HG02852 (cell line): ENCODE measurements around the gene PLD1.

Source experiments
- ATAC-seq: cut with Tn5 transposase; IDR thresholded peaks from one replicate; pipeline ENCODE4 v1.9.1; 2021; ENCODE audit warnings: mild to moderate bottlenecking, moderate library complexity; ENCODE audit not compliant: unreplicated experiment

PLD1 gene

GRCh38 chr3:171776839-171777583 is 33.3 kb downstream of the PLD1 start:
- ATAC-seq = no peak

GRCh38 chr3:171776411-171776810 is 33.9 kb downstream of the PLD1 start:
- ATAC-seq = no peak

GRCh38 chr3:171775943-171776342 is 34.3 kb downstream of the PLD1 start:
- ATAC-seq = no peak

GRCh38 chr3:171774521-171774920 is 35.8 kb downstream of the PLD1 start:
- ATAC-seq = no peak

GRCh38 chr3:171772427-171773056 is 37.7 kb downstream of the PLD1 start:
- ATAC-seq = no peak

GRCh38 chr3:171770689-171771620 is 39.3 kb downstream of the PLD1 start:
- ATAC-seq = no peak

- ATAC-seq = no peak
Observed at GRCh38 chr3:171769461-171769860, 40.8 kb downstream of the PLD1 start.

GRCh38 chr3:171768986-171769385 is 41.3 kb downstream of the PLD1 start:
- no peak for ATAC-seq

GRCh38 chr3:171768281-171768900 is 41.9 kb downstream of the PLD1 start:
- no peak for ATAC-seq

GRCh38 chr3:171765511-171765887 is 44.8 kb downstream of the PLD1 start:
- ATAC-seq = no peak

- no peak for ATAC-seq
Observed at GRCh38 chr3:171763392-171763791, 46.9 kb downstream of the PLD1 start.

- no peak for ATAC-seq
Observed at GRCh38 chr3:171760477-171760876, 49.8 kb downstream of the PLD1 start.

GRCh38 chr3:171758109-171758508 is 52.2 kb downstream of the PLD1 start:
- ATAC-seq = no peak

- no peak for ATAC-seq
Observed at GRCh38 chr3:171757361-171758034, 52.8 kb downstream of the PLD1 start.

GRCh38 chr3:171755656-171756055 is 54.6 kb downstream of the PLD1 start:
- no peak for ATAC-seq

- no peak for ATAC-seq
Observed at GRCh38 chr3:171755015-171755589, 55.2 kb downstream of the PLD1 start.

- ATAC-seq = no peak
Observed at GRCh38 chr3:171753665-171754408, 56.4 kb downstream of the PLD1 start.

- ATAC-seq = no peak
Observed at GRCh38 chr3:171753025-171753472, 57.2 kb downstream of the PLD1 start.

GRCh38 chr3:171752329-171752728 is 58.0 kb downstream of the PLD1 start:
- no peak for ATAC-seq
